ENCODE data around the gene FAM227B.

FAM227B gene

GRCh38 chr15:49308686-49309085 is 311.9 kb downstream of the FAM227B start:
- Histone ChIP-seq H3K79me2 (ENCODE audit: control insufficient read depth, insufficient read depth, low read length, unreplicated experiment) (no peaks in the 10 kb centered on the region), H3K27ac (ENCODE audit: low read depth, low read length) (no peak overlapping the region), H3K4me3 (ENCODE audit: low read depth, low read length) (no peak overlapping the region), H3K27me3 (ENCODE audit: insufficient read depth, low read length) (no peaks in the 10 kb centered on the region), H2AFZ (ENCODE audit: low read length, unreplicated experiment) (no peak overlapping the region), H3K36me3 (ENCODE audit: insufficient read depth, low read length) (peaks cover 8% of the 10 kb centered on the region), H3K4me1 (ENCODE audit: control insufficient read depth, insufficient read depth, low read length, unreplicated experiment) (peaks cover 7% of the 10 kb centered on the region)

- H3K36me3 ChIP-seq (ENCODE audit: insufficient read depth, low read length): peaks cover 17% of the 10 kb centered on the region
- no peaks in the 10 kb centered on the region for H3K27me3 ChIP-seq (ENCODE audit: insufficient read depth, low read length)
- H3K79me2 ChIP-seq (ENCODE audit: control insufficient read depth, insufficient read depth, low read length, unreplicated experiment): peaks cover 3% of the 10 kb centered on the region
- H2AFZ ChIP-seq (ENCODE audit: low read length, unreplicated experiment): no peak overlapping the region
- H3K27ac ChIP-seq (ENCODE audit: low read depth, low read length): no peak overlapping the region
- no peaks in the 10 kb centered on the region for H3K4me1 ChIP-seq (ENCODE audit: control insufficient read depth, insufficient read depth, low read length, unreplicated experiment)
- no peak overlapping the region for H3K4me3 ChIP-seq (ENCODE audit: low read depth, low read length)
Measured at GRCh38 chr15:49306551-49306950, 314.1 kb downstream of the FAM227B start.

GRCh38 chr15:49303003-49303402 is 317.6 kb downstream of the FAM227B start:
- Histone ChIP-seq H3K36me3 (ENCODE audit: insufficient read depth, low read length) (peaks cover 20% of the 10 kb centered on the region), H3K27ac (ENCODE audit: low read depth, low read length) (no peak overlapping the region), H3K4me3 (ENCODE audit: low read depth, low read length) (no peak overlapping the region), H3K4me1 (ENCODE audit: control insufficient read depth, insufficient read depth, low read length, unreplicated experiment) (no peaks in the 10 kb centered on the region), H2AFZ (ENCODE audit: low read length, unreplicated experiment) (no peak overlapping the region), H3K79me2 (ENCODE audit: control insufficient read depth, insufficient read depth, low read length, unreplicated experiment) (peaks cover 11% of the 10 kb centered on the region), H3K27me3 (ENCODE audit: insufficient read depth, low read length) (no peaks in the 10 kb centered on the region)

- H3K4me3 ChIP-seq (ENCODE audit: low read depth, low read length): no peak overlapping the region
- H3K4me1 ChIP-seq (ENCODE audit: control insufficient read depth, insufficient read depth, low read length, unreplicated experiment): no peaks in the 10 kb centered on the region
- peaks cover 11% of the 10 kb centered on the region for H3K79me2 ChIP-seq (ENCODE audit: control insufficient read depth, insufficient read depth, low read length, unreplicated experiment)
- H2AFZ ChIP-seq (ENCODE audit: low read length, unreplicated experiment): no peak overlapping the region
- H3K27me3 ChIP-seq (ENCODE audit: insufficient read depth, low read length): no peaks in the 10 kb centered on the region
- H3K36me3 ChIP-seq (ENCODE audit: insufficient read depth, low read length): peaks cover 20% of the 10 kb centered on the region
- no peak overlapping the region for H3K27ac ChIP-seq (ENCODE audit: low read depth, low read length)
Measured at GRCh38 chr15:49301562-49301961, 319.1 kb downstream of the FAM227B start.

- Histone ChIP-seq H2AFZ (ENCODE audit: low read length, unreplicated experiment) (no peak overlapping the region), H3K79me2 (ENCODE audit: control insufficient read depth, insufficient read depth, low read length, unreplicated experiment) (peaks cover 11% of the 10 kb centered on the region)
Measured at GRCh38 chr15:49300856-49301255, 319.8 kb downstream of the FAM227B start.

GRCh38 chr15:49297584-49297983 is 323.0 kb downstream of the FAM227B start:
- peaks cover 11% of the 10 kb centered on the region for H3K36me3 ChIP-seq (ENCODE audit: insufficient read depth, low read length)
- peaks cover 8% of the 10 kb centered on the region for H3K79me2 ChIP-seq (ENCODE audit: control insufficient read depth, insufficient read depth, low read length, unreplicated experiment)
- no peaks in the 10 kb centered on the region for H3K27me3 ChIP-seq (ENCODE audit: insufficient read depth, low read length)
- H3K4me3 ChIP-seq (ENCODE audit: low read depth, low read length): no peak overlapping the region
- H2AFZ ChIP-seq (ENCODE audit: low read length, unreplicated experiment): no peak overlapping the region
- H3K27ac ChIP-seq (ENCODE audit: low read depth, low read length): no peak overlapping the region
- H3K4me1 ChIP-seq (ENCODE audit: control insufficient read depth, insufficient read depth, low read length, unreplicated experiment): no peaks in the 10 kb centered on the region

More at GRCh38 chr15:49300856-49301255, 319.8 kb downstream of the FAM227B start:
- no peak overlapping the region for H3K27ac ChIP-seq (ENCODE audit: low read depth, low read length)
- no peak overlapping the region for H3K4me3 ChIP-seq (ENCODE audit: low read depth, low read length)
- H3K36me3 ChIP-seq (ENCODE audit: insufficient read depth, low read length): peaks cover 20% of the 10 kb centered on the region
- H3K27me3 ChIP-seq (ENCODE audit: insufficient read depth, low read length): no peaks in the 10 kb centered on the region
- no peaks in the 10 kb centered on the region for H3K4me1 ChIP-seq (ENCODE audit: control insufficient read depth, insufficient read depth, low read length, unreplicated experiment)

GRCh38 chr15:49296258-49296657 is 324.4 kb downstream of the FAM227B start:
- Histone ChIP-seq H3K4me1 (ENCODE audit: control insufficient read depth, insufficient read depth, low read length, unreplicated experiment) (no peaks in the 10 kb centered on the region), H3K27me3 (ENCODE audit: insufficient read depth, low read length) (no peaks in the 10 kb centered on the region), H3K79me2 (ENCODE audit: control insufficient read depth, insufficient read depth, low read length, unreplicated experiment) (peaks cover 8% of the 10 kb centered on the region), H2AFZ (ENCODE audit: low read length, unreplicated experiment) (no peak overlapping the region), H3K36me3 (ENCODE audit: insufficient read depth, low read length) (peaks cover 9% of the 10 kb centered on the region), H3K27ac (ENCODE audit: low read depth, low read length) (no peak overlapping the region), H3K4me3 (ENCODE audit: low read depth, low read length) (no peak overlapping the region)

GRCh38 chr15:49293941-49294340 is 326.7 kb downstream of the FAM227B start:
- Histone ChIP-seq H3K36me3 (ENCODE audit: insufficient read depth, low read length) (peaks cover 13% of the 10 kb centered on the region), H3K27me3 (ENCODE audit: insufficient read depth, low read length) (no peaks in the 10 kb centered on the region)

GRCh38 chr15:49290191-49290590 is 330.4 kb downstream of the FAM227B start:
- Histone ChIP-seq H3K27me3 (ENCODE audit: insufficient read depth, low read length) (no peaks in the 10 kb centered on the region), H3K79me2 (ENCODE audit: control insufficient read depth, insufficient read depth, low read length, unreplicated experiment) (no peaks in the 10 kb centered on the region), H2AFZ (ENCODE audit: low read length, unreplicated experiment) (no peak overlapping the region), H3K36me3 (ENCODE audit: insufficient read depth, low read length) (peaks cover 16% of the 10 kb centered on the region), H3K4me1 (ENCODE audit: control insufficient read depth, insufficient read depth, low read length, unreplicated experiment) (no peaks in the 10 kb centered on the region), H3K4me3 (ENCODE audit: low read depth, low read length) (no peak overlapping the region), H3K27ac (ENCODE audit: low read depth, low read length) (no peak overlapping the region)

More at GRCh38 chr15:49293941-49294340, 326.7 kb downstream of the FAM227B start:
- Histone ChIP-seq H3K4me3 (ENCODE audit: low read depth, low read length) (no peak overlapping the region), H3K27ac (ENCODE audit: low read depth, low read length) (no peak overlapping the region), H2AFZ (ENCODE audit: low read length, unreplicated experiment) (no peak overlapping the region), H3K4me1 (ENCODE audit: control insufficient read depth, insufficient read depth, low read length, unreplicated experiment) (no peaks in the 10 kb centered on the region), H3K79me2 (ENCODE audit: control insufficient read depth, insufficient read depth, low read length, unreplicated experiment) (peaks cover 6% of the 10 kb centered on the region)

GRCh38 chr15:49288391-49288790 is 332.2 kb downstream of the FAM227B start:
- Histone ChIP-seq H3K4me3 (ENCODE audit: low read depth, low read length) (no peak overlapping the region), H3K27ac (ENCODE audit: low read depth, low read length) (no peak overlapping the region), H3K79me2 (ENCODE audit: control insufficient read depth, insufficient read depth, low read length, unreplicated experiment) (no peaks in the 10 kb centered on the region), H3K27me3 (ENCODE audit: insufficient read depth, low read length) (no peaks in the 10 kb centered on the region), H3K36me3 (ENCODE audit: insufficient read depth, low read length) (peaks cover 26% of the 10 kb centered on the region), H2AFZ (ENCODE audit: low read length, unreplicated experiment) (no peak overlapping the region), H3K4me1 (ENCODE audit: control insufficient read depth, insufficient read depth, low read length, unreplicated experiment) (no peaks in the 10 kb centered on the region)

GRCh38 chr15:49287481-49287880 is 333.1 kb downstream of the FAM227B start:
- Histone ChIP-seq H3K36me3 (ENCODE audit: insufficient read depth, low read length) (peaks cover 30% of the 10 kb centered on the region), H3K4me1 (ENCODE audit: control insufficient read depth, insufficient read depth, low read length, unreplicated experiment) (no peaks in the 10 kb centered on the region), H3K4me3 (ENCODE audit: low read depth, low read length) (no peak overlapping the region), H2AFZ (ENCODE audit: low read length, unreplicated experiment) (no peak overlapping the region), H3K27me3 (ENCODE audit: insufficient read depth, low read length) (no peaks in the 10 kb centered on the region), H3K27ac (ENCODE audit: low read depth, low read length) (no peak overlapping the region), H3K79me2 (ENCODE audit: control insufficient read depth, insufficient read depth, low read length, unreplicated experiment) (no peaks in the 10 kb centered on the region)

Measured in ACC112 (cell line).